Measurements from ENCODE around the gene CLSTN3.

Gene CLSTN3

DNA sequence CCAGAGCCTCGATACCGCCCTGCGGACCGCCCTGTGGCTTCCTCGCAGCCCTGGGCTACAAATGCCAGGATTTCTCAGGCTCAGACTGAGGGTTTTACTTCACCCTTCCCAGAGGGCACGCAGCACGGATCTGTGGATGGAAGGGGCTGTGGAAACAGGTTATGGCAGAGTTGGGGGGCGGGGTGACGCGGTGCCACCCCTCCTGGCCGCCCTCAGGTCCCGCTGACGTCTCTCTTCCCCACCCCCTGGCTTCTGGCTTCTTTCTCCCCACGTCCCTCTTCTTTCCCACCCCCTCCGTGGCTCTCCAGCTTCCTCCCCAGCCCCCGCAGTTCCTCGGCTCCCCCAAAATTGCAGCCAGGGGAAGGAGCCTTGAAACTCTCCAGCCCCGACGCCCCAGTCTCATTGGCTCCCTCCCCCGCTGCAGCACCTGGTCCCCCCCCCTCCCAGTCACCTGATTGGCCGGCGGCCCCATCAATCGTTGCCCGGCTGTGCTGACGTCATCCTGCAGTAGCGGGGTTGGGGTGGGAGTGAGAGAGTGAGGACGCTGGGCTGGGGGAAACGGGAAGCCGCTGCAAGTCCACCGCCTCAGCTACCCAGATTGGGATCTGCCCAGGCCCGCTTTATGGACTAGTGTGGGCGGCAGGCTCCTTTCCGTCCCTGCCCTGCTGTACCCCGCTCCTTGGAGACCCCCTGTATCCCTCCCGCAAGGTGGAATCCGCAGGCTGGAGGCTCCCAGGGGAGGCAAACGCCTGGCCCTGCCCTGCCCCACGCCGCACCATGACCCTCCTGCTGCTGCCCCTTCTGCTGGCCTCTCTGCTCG lies at the start of gene CLSTN3:
TSS of gene CLSTN3 (plus strand) at position 500 of the 820 bp plus-strand sequence. CDS start at position 778, 278 bp downstream.
- peak; percentile 64 for DNase-seq

DNA sequence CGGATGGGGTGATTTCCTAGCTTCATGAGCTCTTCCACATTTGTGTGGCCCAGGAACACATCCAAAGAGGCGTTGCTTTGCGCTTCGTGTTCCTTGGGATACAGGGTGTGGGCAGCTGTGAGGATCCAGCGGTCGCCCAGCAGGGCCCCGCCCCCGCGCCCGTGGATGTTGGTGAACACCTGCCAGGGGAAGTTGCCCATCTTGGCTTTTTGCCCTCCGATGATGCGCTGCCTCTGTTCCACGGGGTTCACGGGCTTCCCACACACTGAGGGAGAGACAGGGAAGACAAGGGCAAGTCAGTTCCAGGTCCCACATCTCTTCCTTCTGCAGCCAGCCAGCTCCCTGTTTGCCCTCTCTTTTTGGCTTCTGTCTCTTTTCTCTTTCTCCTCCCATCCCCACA lies 49.1 kb upstream of the CLSTN3 start:
- no peak for DNase-seq

DNA sequence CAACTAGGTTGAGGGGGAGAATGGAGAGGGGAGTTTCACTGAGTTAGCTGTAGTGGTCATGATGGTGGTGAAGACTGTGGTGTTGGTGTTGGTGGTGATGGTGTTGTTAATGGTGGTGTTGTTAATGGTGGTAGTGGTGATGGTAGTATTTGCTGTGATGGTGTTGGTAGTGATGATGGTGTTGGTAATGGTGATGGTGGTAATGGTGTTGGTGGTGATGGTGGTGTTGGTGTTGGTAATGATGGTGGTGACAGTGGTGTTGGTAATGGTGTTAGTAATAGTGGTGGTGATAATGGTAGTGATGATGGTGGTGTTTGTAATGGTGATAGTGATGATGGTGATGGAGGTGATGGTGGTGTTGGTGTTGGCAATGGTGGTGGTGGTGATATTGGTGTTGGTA lies 47.0 kb upstream of the CLSTN3 start:
- no peak for DNase-seq

DNA sequence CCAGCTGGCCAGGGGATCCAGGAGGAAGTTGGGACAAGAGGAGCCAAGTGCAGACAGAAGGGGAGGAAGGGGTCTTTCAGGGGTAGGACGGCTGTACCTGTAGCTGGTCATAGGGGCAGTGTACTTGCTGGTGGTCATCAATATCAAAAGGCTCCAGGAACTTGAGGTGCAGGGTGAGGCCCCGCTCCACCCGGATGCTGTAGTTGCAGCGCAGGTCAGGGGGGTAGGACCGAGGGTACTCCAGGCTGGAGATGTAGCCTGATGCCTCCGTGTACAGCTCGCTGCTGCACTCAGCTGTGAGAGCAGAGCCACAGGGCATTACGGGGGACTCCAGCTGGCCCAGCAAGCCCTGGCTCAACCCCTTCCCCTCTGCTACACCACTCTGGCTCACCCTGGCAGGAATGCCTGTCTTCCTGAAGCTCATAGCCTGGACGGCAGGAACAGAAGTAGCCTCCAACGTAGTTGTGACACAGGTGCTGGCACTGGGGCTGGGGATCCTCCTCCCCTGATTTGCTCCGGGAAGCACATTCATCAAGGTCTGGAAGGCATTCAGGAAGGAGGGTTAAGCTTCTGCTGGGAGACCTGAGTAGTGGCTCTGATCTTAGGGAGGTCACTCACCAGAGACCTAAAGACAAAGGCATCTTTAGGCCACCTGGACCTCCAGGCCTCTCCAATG lies 40.8 kb upstream of the CLSTN3 start:
- no peak for DNase-seq

DNA sequence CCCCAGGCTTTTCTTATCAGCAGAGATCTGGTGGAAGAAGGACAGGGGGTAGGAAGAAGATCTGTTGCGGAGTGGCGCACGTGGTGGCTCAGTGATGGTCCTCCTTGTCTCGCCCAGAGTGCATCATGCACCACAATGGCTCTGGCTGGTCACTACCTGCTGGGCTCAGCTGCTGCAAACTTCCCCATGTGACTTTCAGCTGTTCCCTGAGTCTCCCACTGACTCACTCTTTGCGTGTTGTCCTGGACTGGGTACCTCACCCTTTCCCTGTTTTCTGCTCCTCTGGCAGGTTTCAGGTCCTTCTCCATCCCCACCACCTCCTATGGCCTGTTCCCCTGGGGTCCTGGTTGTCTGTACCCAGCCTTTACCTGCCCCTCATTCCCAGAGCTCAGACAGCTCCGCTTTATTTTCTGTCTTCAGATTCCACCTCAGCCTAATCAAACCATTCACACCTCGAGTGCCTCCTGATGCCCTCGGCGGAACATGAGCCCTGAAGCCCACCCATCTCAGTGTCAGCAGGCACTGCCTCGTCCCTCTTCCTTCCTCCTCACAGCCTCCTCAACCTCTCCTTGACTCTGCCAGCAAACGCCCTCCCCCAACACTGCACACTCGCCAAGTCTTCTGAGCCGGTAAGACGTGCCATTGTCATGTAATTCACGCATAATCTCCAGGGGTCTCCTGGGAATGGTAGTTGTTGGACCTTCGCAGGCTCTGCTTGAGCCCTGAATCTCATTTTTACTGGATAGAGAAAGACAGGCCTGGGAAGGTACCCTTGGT lies 39.8 kb upstream of the CLSTN3 start:
- DNase-seq: no peak

DNA sequence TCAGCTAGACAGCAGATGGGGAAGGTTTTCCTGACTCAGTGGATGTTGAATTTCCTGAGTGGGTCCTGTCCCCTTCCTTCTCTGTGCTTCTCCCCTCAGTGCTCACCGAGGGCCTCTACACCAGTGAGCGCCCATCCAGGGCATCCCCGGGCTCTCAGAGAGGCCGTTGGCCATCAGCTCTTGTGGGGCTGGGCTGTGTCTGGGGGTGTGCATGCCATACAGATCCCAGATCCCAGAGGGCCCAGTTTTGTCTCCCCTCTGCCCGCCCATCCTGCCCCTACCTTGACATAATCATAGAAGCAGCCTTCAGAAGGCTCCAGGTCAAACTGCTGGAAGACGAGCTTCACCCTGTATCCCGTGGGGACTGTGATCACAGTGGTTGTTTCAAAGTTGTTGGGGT lies 39.0 kb upstream of the CLSTN3 start:
- DNase-seq: no peak

DNA sequence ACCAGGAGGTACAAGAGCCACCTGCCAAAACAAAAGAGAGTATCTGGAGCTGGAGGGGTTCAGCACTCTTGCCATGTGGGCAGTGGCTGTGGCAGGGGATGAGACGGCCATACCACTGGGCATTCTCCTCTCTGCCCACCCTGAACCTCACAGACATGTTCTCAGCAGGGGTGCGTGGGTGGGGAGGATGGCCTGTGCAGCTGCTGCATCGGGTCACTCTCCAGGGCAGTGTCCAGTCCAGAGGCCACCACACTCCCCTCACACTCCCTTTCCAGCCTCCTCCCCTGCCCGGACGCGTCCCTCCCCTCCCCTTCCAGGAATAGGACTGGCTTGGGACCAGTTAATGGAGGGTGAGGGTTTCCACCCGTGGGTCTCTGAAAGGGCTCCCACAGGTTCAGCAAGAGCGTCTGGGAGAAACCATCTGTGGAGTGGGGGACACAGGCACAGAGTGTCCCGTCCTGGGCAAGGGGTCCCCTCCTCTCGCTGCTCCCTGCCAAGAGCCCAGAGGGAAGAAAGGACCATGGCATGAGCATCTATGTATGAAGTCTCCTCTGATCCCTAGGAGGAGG lies 38.4 kb upstream of the CLSTN3 start:
- no peak for DNase-seq

DNA sequence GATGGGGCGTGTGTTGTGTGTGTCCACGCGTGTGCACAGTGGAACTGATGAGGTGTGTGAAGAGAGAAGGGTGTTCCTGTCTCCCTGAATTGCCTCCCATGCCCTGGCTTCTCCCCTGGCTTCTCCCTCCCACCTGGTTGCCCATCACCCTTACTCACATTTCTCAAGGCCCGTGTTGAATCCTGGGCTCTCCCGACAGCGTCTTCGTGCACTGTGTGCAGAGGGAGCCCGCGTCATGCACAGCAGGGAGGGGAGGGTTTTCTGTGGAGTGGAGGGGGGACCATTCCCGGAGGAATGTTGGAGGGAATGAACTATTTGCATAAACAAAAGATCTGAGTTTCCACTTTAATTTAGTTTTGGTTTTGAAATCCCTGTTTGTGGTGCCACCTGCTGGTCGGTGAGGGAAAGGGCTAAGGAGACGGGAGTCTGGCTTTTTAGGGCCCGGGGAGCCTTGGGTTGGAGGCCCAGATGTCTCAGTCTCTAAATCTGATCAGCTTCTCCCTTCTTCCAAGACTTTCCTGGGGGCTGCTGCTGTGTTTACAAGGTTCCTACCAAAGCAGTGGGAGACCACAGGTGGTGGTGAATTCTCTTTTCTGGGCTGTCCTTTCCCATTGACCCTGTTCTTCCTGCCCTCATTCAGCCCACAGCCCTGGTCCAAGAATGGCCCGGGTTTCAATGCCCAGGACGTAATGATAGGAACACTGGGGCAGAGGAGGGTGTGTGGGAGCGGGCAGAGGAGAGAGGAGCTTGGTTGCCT lies 37.8 kb upstream of the CLSTN3 start, which contains the start of gene C1R:
TSS of gene C1R (minus strand) at position 217 of the 757 bp plus-strand sequence. CDS start at position 160, 57 bp downstream.
- peak; percentile 60 for DNase-seq

DNA sequence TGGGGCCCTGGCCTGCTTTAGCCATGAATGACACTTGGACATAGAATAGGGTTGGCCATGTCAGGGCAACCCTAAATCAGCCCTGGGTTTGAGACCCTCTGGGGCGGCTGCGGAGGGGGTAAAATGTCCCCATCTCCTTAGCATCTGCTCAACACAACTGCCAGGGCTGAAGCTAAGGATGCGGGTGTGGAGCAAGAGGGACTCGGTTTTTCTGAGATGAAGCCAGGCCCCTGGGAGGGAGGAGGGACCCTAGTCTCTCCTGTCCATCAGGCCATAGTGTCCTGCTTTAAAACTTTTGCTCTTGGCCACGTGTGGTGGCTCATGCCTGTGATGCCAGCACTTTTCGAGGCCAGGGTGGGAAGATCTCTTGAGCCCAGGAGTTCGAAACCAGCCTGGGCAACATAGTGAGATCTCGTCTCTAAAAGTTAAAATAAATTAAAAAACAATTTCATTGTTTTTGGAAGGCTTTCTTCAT lies 37.1 kb upstream of the CLSTN3 start:
- DNase-seq: no peak

DNA sequence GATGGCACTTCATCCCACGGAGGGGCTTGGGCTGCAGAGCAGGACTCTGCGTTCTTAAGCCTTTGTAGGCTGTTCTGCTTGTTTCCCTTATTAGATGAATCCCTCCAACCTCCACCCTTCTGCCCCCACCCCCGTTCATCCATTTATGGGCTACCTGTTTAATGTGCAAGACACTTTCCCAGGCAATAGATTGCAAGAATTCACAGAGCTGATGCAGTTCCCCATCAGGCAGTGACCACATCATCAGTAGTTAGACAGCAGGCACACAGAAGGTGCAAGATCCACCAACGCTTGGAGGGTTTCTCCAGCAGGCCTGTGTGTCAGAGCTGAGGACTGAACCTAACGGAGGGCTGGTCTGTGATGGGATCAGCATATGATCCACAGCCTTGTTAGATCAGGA lies 36.7 kb upstream of the CLSTN3 start:
- no peak for DNase-seq

DNA sequence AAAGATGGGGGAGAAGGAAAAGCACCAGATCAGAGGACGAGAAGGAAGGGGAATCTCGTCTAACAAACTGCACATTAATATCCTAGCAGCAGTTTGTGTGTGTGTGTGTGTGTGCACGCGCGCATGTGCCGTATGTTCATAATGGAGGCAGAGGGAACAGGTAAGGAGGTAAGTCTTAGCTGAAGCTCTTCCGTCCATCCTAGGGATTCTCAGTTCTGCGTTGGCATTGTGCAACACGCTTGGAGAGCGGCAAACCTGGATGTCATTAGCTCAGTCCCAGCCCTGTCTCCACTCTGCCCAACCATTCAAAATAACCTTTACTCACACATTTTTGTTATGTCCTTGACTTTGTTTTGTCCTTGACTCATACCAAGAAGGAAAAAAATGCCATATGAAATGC lies 36.3 kb upstream of the CLSTN3 start:
- DNase-seq: no peak

DNA sequence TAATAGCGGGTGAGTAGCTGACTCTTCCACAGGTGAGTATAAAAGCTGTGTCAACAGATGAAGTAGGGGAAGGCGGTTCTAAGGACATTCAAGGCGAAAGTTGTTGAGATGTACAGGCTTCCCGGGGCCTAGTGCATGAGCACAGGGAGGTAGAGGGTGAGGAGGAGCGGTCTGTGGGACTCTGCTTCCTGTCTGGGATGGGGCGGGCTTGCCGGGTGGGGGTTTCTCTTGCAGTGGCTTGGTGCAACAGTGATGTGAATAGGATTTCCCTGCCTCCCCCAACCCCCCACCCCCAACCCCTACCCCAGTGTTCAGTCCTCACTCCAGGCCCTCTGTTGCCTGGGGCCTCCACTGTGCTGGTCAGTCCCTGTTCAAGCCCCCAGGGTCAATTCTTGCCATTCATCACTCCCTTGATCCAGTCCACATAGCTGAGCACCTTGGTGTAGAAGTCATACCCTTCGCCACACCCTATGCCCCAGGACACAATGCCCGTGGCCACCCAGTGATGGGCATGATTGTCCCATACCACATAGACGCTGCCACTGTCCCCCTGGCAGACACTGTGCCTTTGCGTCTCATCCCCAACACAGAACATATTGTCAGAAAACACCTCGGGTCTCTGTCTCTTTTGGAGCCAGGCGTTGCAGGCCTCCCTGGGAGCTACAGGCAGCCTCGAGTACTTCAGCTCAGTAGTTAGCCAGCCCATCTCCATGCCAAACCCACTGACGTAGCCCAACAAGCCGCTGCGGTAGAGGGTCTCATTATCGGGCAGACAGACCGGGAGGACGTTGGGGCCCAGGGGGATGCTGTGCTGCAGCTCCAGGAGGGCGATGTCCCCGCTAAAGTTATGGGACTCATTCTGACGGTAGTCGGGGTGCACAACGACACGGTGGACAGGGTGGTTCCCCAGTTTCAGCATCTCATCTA lies 33.9 kb upstream of the CLSTN3 start:
- no peak for DNase-seq

DNA sequence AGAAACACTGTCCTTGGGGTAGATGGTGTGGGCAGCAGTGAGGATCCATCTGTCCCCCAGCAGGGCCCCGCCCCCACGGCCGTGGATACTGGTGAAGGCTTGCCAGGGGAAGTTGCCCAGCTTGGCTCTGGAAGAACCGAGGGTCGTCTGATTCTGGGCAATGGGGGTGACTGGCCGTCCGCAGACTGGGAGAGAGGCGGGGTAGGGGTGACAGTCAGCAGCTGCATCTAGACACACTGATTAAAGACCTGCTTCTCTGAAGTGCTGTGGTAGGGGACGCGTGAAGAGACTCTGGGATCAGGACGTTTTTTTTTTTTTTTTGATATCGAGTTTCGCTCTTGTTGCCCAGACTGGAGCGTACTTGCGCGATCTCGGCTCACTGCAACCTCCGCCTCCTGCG lies 33.2 kb upstream of the CLSTN3 start:
- no peak for DNase-seq

DNA sequence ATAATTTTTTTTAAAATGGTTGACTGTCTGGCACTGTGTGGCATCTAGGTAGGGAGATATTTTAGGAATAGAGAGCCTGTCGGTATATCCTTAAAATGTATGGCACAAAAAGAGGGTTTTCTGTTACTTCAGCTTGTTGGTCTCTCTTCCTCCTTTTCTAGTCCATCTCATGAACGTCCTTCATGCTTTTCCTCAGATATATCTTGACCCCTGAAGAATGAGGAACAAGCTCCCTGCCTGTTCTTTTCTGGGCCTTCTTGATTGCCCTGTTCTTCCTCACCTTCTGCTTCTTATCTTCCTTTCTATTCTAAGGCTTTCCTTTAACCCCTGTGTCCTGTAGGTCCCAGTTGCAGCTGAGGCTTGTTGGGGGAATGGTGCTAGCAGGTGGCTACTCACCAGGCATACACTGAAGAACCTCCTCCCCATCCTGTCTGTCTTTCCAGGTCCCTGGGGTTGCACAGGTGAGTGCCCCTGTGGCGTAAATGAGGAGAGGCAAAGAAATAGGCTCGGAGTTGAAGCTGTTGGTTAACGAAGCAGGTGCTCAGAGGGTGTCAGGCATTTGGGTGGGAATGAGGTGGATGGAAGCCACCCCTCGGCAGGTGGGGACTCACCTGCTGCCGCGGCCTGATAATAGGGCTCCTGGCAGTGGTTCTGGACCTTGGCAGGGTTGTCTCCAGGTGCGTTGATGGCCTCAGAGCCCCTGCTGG lies 30.7 kb upstream of the CLSTN3 start:
- no peak for DNase-seq

DNA sequence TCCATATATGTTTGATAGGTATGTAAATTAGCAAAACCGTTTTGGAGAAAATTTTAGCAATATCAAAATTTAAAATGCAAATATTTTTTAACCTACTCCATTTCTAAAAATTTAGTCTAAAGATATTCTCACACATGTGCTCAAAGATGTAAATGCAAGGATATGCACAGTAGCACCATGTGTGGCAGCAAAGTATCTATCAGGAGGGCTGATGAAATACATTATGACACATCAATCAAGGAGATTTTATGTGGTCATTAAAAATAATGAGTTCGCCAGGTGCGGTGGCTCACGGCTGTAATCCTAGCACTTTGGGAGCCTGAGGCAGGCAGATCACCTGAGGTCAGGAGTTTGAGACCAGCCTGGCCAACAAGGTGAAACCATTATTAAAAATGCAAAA lies 29.9 kb upstream of the CLSTN3 start:
- no peak for DNase-seq

DNA sequence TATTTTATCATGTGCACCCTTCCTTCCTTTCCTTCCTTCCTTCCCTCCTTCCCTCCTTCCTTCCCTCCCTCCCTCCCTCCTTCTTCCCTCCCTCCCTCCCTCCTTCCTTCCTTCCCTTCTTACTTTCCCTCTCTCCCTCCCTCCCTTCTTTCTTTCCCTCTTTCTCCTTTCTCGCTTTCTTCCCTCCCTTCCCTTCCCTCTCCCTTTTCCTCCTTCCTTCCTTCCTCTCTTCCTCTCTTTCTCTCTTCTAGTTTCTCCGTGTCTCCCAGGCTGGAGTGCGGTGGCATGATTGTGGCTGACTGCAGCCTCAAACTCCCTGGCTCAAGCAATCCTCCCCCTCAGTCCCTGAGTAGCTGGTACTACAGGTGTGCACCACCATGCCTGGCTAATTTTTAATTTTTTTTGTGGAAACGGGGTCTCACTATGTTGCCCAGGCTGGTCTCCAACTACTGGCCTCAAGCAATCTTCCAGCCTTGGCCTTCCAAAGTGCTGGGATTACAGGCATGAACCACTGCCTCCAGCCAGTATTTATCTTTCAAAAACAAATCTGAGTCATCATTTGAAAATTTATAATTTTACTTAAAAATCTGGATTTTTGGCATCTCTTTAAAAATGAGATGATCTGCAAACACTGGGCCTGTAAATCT lies 29.0 kb upstream of the CLSTN3 start:
- no peak for DNase-seq

DNA sequence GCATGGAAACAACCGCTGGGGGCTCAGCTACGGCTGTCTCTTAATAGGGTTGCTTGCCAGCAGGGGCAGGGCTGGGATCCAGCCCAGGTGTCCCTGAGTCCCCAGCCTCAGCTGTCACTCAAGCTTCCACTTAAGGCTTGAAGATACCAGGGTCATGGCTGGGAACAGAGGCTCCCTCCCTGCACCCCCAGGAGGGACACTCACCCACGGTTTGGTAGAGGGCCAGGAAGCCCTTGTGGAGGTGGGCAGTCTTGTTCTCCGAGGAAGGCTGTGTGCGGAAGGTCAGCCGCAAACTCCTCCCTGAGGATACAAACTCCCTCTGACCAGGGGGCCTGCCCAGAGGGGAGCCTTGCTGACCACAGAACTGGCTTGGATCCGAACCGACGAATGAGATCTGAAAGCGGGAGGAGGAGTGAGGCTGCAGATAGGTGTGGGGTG lies 28.5 kb upstream of the CLSTN3 start:
- DNase-seq: no peak

DNA sequence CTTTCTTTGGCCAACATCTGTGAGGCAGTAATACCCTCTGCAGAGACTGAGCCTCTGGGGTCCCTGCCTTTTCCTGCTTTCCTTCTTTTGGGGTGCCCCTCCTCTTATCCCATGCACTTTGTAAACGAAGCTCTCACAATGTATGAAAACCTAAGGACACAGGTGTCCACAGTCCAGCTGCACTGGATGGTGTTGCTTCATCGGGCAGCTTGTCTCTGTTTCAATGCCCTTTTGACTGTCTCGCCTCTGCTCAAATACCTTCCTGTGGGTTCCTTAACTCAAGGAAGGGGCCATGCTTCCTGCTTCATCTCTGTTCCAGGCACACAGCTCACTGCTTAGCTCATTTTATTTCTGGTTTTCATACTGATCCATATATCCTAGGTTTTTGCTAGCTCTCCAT lies 27.6 kb upstream of the CLSTN3 start:
- no peak for DNase-seq

DNA sequence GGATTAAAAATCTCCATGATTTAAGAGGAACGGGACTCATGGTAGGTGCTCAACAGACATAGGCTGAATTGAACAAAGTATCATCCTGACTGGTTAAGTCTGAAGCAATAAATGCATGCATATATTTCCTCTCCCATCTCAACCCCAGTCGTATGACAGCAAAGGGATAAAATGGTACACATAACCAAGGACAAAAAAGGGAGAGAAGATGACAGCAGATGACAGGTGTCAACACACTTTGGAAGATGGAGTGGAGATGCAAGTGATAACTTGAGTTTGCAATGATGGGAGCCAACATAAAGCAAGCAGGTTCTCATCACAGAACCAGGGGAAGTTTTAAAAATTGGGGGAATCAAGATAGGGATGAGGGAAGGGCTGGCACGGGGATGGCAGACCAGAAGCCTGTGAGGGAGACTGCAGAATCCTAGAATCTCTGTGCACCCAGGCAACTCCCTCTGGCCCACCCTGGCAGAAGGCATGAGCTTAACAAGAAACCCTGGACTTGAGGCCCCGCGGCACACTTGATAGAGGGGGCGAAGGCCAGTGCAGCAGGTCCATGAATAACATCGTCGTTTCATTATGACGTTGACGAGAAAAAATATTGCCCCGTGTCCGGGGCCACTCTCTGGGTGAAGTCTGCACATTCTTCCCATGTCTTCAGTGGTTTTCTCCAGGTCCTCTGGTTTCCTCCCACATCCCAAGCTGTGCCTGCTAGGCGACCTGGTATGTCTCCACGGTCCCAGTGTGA lies 26.2 kb upstream of the CLSTN3 start:
- DNase-seq: no peak

All from NCI-H1048 (cell line).